Activated CD8-positive, alpha-beta T cell treated with anti-CD3 and anti-CD28 coated beads for 36 hours (primary cell): ENCODE measurements around the gene CD28. TPM values are rescaled to one million over a fixed set of nuclear protein-coding genes. Genes with fewer than 3 reads are reported as not detected.

Experiments
- ATAC-seq: fragments of 200-7000 bp; cut with Tn5 transposase; one replicate; pipeline ENCODE4 v1.10.0; 2021; ENCODE audit warnings: mild to moderate bottlenecking, moderate library complexity
- CTCF ChIA-PET: fragments of 350-600 bp; sonication (Branson Sonifier 250); formaldehyde crosslinking; loops from one replicate; lab custom pipeline; 2021; ENCODE audit warnings: antibody characterized with exemption; lab: Charles Lee
- POLR2A ChIA-PET: fragments of 350-600 bp; sonication (Branson Sonifier 250); formaldehyde crosslinking; loops from one replicate; lab custom pipeline; 2021; ENCODE audit warnings: antibody characterized with exemption; lab: Charles Lee
- DNase-seq: peaks from one replicate; pipeline ENCODE4 v3.0.0-alpha.2; 2020
- H3K27ac Mint-ChIP-seq: one replicate; pipeline ENCODE4 v1.8.0; 2021; ENCODE audit warnings: mild to moderate bottlenecking, mixed read lengths
- H3K27me3 Mint-ChIP-seq: one replicate; pipeline ENCODE4 v1.8.0; 2021; ENCODE audit warnings: mixed read lengths
- H3K36me3 Mint-ChIP-seq: one replicate; pipeline ENCODE4 v1.8.0; 2021; ENCODE audit warnings: low read depth, mixed read lengths
- H3K4me1 Mint-ChIP-seq: one replicate; pipeline ENCODE4 v1.8.0; 2021; ENCODE audit warnings: low read depth, mixed read lengths
- H3K4me3 Mint-ChIP-seq: one replicate; pipeline ENCODE4 v1.8.0; 2021; ENCODE audit warnings: mild to moderate bottlenecking, moderate library complexity, mixed read lengths
- H3K9me3 Mint-ChIP-seq: one replicate; pipeline ENCODE4 v1.8.0; 2021; ENCODE audit warnings: mixed read lengths
- intact Hi-C: fragments of 100-400 bp; cut with micrococcal nuclease; formaldehyde crosslinking; loops from one replicate; pipeline ENCODE4 v1.10.0; 2022
- total RNA-seq, 2 experiments: library from RNA; stranded (reverse); gene quantifications; one replicate each; pipeline ENCODE4 v1.2.3, GENCODE V29; 2021
- TF ChIP-seq, protein P1 (sequence below): fragments of 200-600 bp; IDR thresholded peaks from one replicate; pipeline ENCODE4 v1.8.0; 2022; ENCODE audit warnings: antibody characterized with exemption, mild to moderate bottlenecking

The CD28 gene
- total RNA-seq, 2 experiments from 2014 or later, result 94.2 to 97.3 TPM

DNA sequence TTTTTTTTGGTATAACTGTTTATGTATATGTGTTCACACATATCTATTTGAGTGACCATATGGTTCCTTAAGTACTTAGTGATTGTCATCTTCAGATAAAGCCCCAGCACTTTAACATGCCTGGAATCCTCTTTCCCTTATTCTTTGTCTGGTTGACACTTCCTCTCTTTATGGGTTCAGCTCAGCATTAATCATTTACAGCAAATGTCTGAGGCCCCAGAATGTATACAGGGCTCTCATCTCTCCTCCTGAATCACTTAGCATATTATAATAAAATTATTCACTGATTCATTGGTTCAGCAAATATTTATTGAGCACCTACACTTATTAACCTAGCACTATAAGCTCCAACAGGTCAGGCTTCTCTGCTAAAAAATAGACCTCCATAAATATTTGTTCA, 43.5 kb upstream of the CD28 start:
- ChIA-PET CTCF (no interaction called here), POLR2A (interaction anchor here (0.6 kb wide), 1 partner anchor 60 kb away, joined by 3 read pairs; no protein-coding TSS in a partner anchor)
- H3K27me3 Mint-ChIP-seq, result no peaks in the 10 kb centered on the region
- ATAC-seq, result no peak
- TF ChIP-seq, protein P1, sequence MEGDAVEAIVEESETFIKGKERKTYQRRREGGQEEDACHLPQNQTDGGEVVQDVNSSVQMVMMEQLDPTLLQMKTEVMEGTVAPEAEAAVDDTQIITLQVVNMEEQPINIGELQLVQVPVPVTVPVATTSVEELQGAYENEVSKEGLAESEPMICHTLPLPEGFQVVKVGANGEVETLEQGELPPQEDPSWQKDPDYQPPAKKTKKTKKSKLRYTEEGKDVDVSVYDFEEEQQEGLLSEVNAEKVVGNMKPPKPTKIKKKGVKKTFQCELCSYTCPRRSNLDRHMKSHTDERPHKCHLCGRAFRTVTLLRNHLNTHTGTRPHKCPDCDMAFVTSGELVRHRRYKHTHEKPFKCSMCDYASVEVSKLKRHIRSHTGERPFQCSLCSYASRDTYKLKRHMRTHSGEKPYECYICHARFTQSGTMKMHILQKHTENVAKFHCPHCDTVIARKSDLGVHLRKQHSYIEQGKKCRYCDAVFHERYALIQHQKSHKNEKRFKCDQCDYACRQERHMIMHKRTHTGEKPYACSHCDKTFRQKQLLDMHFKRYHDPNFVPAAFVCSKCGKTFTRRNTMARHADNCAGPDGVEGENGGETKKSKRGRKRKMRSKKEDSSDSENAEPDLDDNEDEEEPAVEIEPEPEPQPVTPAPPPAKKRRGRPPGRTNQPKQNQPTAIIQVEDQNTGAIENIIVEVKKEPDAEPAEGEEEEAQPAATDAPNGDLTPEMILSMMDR, result no peak
- H3K4me3 Mint-ChIP-seq, result no peak overlapping the region
- peaks cover 15% of the 10 kb centered on the region for H3K4me1 Mint-ChIP-seq
- no peak for DNase-seq
- no peaks in the 10 kb centered on the region for H3K36me3 Mint-ChIP-seq
- H3K27ac Mint-ChIP-seq, result no peak overlapping the region
- no peaks in the 10 kb centered on the region for H3K9me3 Mint-ChIP-seq
- intact Hi-C loops, result no loop called here

DNA sequence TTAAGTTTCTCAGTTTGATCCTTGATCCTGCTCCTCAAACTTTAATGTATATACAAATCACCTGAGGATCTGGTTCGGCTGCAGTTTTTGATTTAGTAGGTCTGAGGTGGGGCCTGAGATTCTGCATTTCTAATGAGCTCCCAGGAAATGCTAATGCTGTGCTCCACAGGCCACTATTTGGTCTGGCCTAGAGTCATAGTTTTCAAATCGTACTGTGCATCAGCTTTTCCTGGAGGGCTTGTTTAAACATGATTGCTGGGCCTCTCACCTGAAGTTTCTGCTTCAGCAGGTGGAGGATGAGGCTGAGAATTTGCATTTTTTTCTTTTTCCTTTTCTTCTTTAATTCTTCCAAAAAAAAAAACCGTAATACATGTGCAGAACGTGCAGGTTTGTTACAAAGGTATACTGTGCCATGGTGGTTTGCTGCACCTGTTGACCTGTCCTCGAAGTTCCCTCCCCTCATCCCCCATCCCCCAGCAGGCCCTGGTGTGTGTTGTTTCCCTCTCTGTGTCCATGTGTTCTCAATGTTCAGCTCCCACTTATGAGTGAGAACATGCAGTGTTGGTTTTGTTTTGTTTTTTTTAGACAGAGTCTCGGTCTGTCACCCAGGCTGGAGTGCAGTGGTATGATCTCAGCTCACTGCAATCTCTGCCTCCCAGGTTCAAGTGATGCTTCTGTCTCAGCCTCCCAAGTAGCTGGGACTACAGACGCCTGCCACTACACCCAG, 42.2 kb upstream of the CD28 start:
- TF ChIP-seq, protein P1, result no peak
- Mint-ChIP-seq H3K4me1 (peaks cover 16% of the 10 kb centered on the region), H3K9me3 (no peaks in the 10 kb centered on the region), H3K36me3 (no peaks in the 10 kb centered on the region), H3K27ac (no peak overlapping the region), H3K27me3 (no peaks in the 10 kb centered on the region), H3K4me3 (no peak overlapping the region)
- no peak for DNase-seq
- POLR2A ChIA-PET, result no interaction called here
- CTCF ChIA-PET, result no interaction called here
- intact Hi-C loops, result no loop called here
- no peak for ATAC-seq

DNA sequence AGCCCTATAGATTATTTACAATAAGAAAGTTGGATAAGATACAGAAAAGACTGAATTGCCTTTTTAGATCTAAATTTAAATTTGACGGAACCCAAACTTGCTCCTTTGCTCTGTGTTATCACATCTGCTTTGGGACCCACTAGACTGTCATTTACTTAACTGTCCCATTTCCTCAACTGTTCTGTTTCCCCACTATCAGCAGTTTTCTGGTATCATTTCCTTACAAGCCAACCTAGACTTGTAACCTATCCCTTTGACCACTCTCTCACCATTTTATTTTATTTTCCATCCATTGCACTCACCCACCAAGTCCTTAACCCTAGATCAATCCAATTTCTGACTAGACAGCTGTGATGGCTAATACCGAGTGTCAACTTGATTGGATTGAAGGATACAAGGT, 38.6 kb upstream of the CD28 start:
- ATAC-seq (no peak), DNase-seq (no peak)
- peaks cover 4% of the 10 kb centered on the region for H3K9me3 Mint-ChIP-seq
- ChIA-PET POLR2A (no interaction called here), CTCF (no interaction called here)
- intact Hi-C loops, result no loop called here
- peak overlapping the region; percentile 38 for H3K27ac Mint-ChIP-seq
- H3K4me1 Mint-ChIP-seq, result peaks cover 12% of the 10 kb centered on the region
- no peaks in the 10 kb centered on the region for H3K36me3 Mint-ChIP-seq
- TF ChIP-seq, protein P1, result no peak
- H3K27me3 Mint-ChIP-seq, result no peaks in the 10 kb centered on the region
- H3K4me3 Mint-ChIP-seq, result no peak overlapping the region

DNA sequence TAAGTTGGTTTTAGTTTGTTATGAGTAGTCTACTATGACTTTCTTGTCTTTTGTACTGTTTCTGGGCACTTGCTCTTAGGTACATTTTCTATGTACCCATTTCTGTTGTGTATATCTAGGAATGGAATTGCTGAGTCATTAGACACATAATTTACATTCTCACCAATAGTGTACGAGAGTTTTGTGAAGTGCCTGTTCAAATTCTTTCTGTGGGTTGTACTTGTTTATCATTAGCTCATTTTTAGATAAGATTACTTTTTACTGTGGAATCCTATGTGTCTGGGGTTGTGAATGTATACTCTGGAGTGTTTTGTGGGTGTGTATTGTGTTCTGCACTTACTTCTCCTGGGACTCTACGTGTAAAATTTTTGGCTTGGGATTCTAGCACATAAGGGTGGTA, 36.6 kb upstream of the CD28 start:
- peaks cover 28% of the 10 kb centered on the region for H3K4me1 Mint-ChIP-seq
- H3K4me3 Mint-ChIP-seq, result no peak overlapping the region

DNA sequence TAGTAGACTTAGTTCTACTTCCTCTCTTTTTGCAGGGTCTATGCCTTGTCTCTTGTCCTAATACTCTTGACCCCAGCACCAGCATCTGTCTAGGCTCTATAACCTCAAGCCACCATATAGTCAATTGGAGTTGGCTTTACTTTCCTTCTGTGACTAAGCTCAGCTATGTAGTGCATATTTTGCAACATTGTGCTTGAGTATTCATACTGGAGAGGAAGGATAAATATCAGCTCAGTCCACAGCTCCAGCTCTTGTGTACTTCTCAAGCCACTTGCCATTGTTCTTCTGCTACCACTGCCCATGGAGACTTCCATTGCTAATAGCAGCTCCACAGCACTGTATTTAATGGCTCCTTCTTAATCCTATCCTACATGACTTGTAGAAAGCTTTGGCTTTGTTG, 35.5 kb upstream of the CD28 start:
- Mint-ChIP-seq H3K9me3 (peaks cover 8% of the 10 kb centered on the region), H3K36me3 (peaks cover 3% of the 10 kb centered on the region), H3K27me3 (no peaks in the 10 kb centered on the region), H3K4me3 (no peak overlapping the region), H3K4me1 (peaks cover 33% of the 10 kb centered on the region), H3K27ac (no peak overlapping the region)
- intact Hi-C loops, result loop anchor here (5.0 kb wide), 1 partner anchor 36 kb away; the partner anchor contains the start of gene CD28
- DNase-seq (no peak), ATAC-seq (no peak)
- TF ChIP-seq, protein P1, result no peak
- POLR2A ChIA-PET, result interaction anchor here (0.6 to 0.8 kb wide), 2 partner anchors 13 to 114 kb away, joined by 3 to 4 read pairs; no protein-coding TSS in a partner anchor
- CTCF ChIA-PET, result no interaction called here

More for the DNA sequence above, 36.6 kb upstream of the CD28 start:
- POLR2A ChIA-PET, result no interaction called here
- Mint-ChIP-seq H3K27me3 (no peaks in the 10 kb centered on the region), H3K27ac (peak overlapping the region; percentile 62), H3K36me3 (peaks cover 3% of the 10 kb centered on the region), H3K9me3 (peaks cover 8% of the 10 kb centered on the region)
- ATAC-seq, result no peak
- TF ChIP-seq, protein P1, result no peak
- CTCF ChIA-PET, result no interaction called here
- no peak for DNase-seq
- intact Hi-C loops, result loop anchor here (5.0 kb wide), 1 partner anchor 37 kb away; the partner anchor contains the start of gene CD28
